H9 (cell line): ENCODE results near the gene CD300LD. TPM values are rescaled to one million over a fixed set of nuclear protein-coding genes. Genes with fewer than 3 reads are reported as not detected.

Experiments
- DNase-seq: peaks from one replicate; pipeline ENCODE4 v3.0.0-alpha.2; 2017
- H2AFZ ChIP-seq: one replicate; pipeline ENCODE4 v1.6.1; 2013; ENCODE audit warnings: mild to moderate bottlenecking, low read length, control low read depth, moderate library complexity
- H2AK5ac ChIP-seq: 2 replicates; pipeline ENCODE4 v1.6.1; 2013; ENCODE audit warnings: low read length, control low read depth, mixed read lengths; ENCODE audit not compliant: insufficient read length
- H2BK120ac ChIP-seq: one replicate; pipeline ENCODE4 v1.6.1; 2013; ENCODE audit warnings: low read depth, mild to moderate bottlenecking, low read length, control low read depth, inconsistent platforms; ENCODE audit not compliant: poor library complexity, severe bottlenecking
- H2BK12ac ChIP-seq: 2 replicates; pipeline ENCODE4 v1.6.1; 2013; ENCODE audit warnings: low read length, control low read depth, mixed read lengths, low read depth; ENCODE audit not compliant: insufficient read length
- H2BK15ac ChIP-seq: 2 replicates; pipeline ENCODE4 v1.6.1; 2013; ENCODE audit warnings: low read depth, low read length, control low read depth
- H2BK20ac ChIP-seq: one replicate; pipeline ENCODE4 v1.6.1; 2013; ENCODE audit warnings: low read depth, mild to moderate bottlenecking, low read length, control low read depth, inconsistent platforms; ENCODE audit not compliant: poor library complexity, severe bottlenecking
- H2BK5ac ChIP-seq: 2 replicates; pipeline ENCODE4 v1.6.1; 2013; ENCODE audit warnings: low read length, control low read depth, mixed read lengths; ENCODE audit not compliant: insufficient read length
- H3K14ac ChIP-seq: 2 replicates; pipeline ENCODE4 v1.6.1; 2013; ENCODE audit warnings: low read length, control low read depth; ENCODE audit not compliant: insufficient read depth
- H3K18ac ChIP-seq: 2 replicates; pipeline ENCODE4 v1.6.1; 2013; ENCODE audit warnings: low read depth, mild to moderate bottlenecking, mixed read lengths, low read length, control low read depth; ENCODE audit not compliant: insufficient read length
- H3K23ac ChIP-seq: 2 replicates; pipeline ENCODE4 v1.6.1; 2013; ENCODE audit warnings: low read length, control low read depth, mixed read lengths, low read depth; ENCODE audit not compliant: insufficient read length
- H3K23me2 ChIP-seq: 2 replicates; pipeline ENCODE4 v1.6.1; 2013; ENCODE audit warnings: low read depth, mild to moderate bottlenecking, mixed read lengths, low read length, control low read depth; ENCODE audit not compliant: insufficient read length, poor library complexity, severe bottlenecking
- H3K27ac ChIP-seq: 2 replicates; pipeline ENCODE4 v1.5.1; 2013; ENCODE audit warnings: low read length, control low read depth, mixed read lengths, low read depth; ENCODE audit not compliant: insufficient read length
- H3K27me3 ChIP-seq: 2 replicates; pipeline ENCODE4 v1.6.1; 2013; ENCODE audit warnings: low read length, control low read depth, inconsistent platforms; ENCODE audit not compliant: insufficient read depth
- H3K4ac ChIP-seq: 2 replicates; pipeline ENCODE4 v1.6.1; 2013; ENCODE audit warnings: low read depth, mild to moderate bottlenecking, control low read depth, inconsistent platforms, low read length, moderate library complexity
- H3K4me1 ChIP-seq: 2 replicates; pipeline ENCODE4 v1.6.1; 2013; ENCODE audit warnings: low read length, control low read depth, inconsistent platforms; ENCODE audit not compliant: insufficient read depth
- H3K4me2 ChIP-seq: 2 replicates; pipeline ENCODE4 v1.6.1; 2013; ENCODE audit warnings: low read length, control low read depth, mixed read lengths; ENCODE audit not compliant: insufficient read length, insufficient read depth
- H3K56ac ChIP-seq: 2 replicates; pipeline ENCODE4 v1.6.1; 2013; ENCODE audit warnings: low read depth, mild to moderate bottlenecking, mixed read lengths, low read length, control low read depth; ENCODE audit not compliant: insufficient read length
- H3K79me1 ChIP-seq: 2 replicates; pipeline ENCODE4 v1.6.1; 2013; ENCODE audit warnings: low read depth, mild to moderate bottlenecking, moderate library complexity, low read length, control low read depth, inconsistent platforms; ENCODE audit not compliant: insufficient read depth, poor library complexity, severe bottlenecking
- H3K79me2 ChIP-seq: 2 replicates; pipeline ENCODE4 v1.6.1; 2013; ENCODE audit warnings: low read length, control low read depth, inconsistent platforms; ENCODE audit not compliant: insufficient read depth
- H3K9ac ChIP-seq: 2 replicates; pipeline ENCODE4 v1.6.1; 2013; ENCODE audit warnings: low read length, control low read depth, mixed read lengths; ENCODE audit not compliant: insufficient read length; ENCODE audit errors: extremely low read depth
- H3K9me3 ChIP-seq: one replicate; pipeline ENCODE4 v1.6.1; 2013; ENCODE audit warnings: low read depth, low read length, inconsistent platforms; ENCODE audit not compliant: control insufficient read depth
- H3T11ph ChIP-seq: one replicate; pipeline ENCODE4 v1.6.1; 2013; ENCODE audit warnings: mild to moderate bottlenecking, low read length, control low read depth, inconsistent platforms
- H4K20me1 ChIP-seq: one replicate; pipeline ENCODE4 v1.6.1; 2013; ENCODE audit not compliant: control insufficient read depth, insufficient read length, insufficient read depth
- H4K5ac ChIP-seq: 2 replicates; pipeline ENCODE4 v1.6.1; 2013; ENCODE audit warnings: low read depth, mild to moderate bottlenecking, mixed read lengths, low read length, control low read depth; ENCODE audit not compliant: insufficient read length
- H4K8ac ChIP-seq: replicated peaks from 2 replicates; pipeline ENCODE4 v1.6.1; 2013; ENCODE audit warnings: low read length, control low read depth, mixed read lengths, low read depth; ENCODE audit not compliant: insufficient read length
- H4K91ac ChIP-seq: 2 replicates; pipeline ENCODE4 v1.6.1; 2013; ENCODE audit warnings: low read depth, mild to moderate bottlenecking, moderate library complexity, mixed read lengths, low read length, control low read depth; ENCODE audit not compliant: insufficient read length
- H3K27ac Mint-ChIP-seq, 3 experiments: 2 replicates in 2 of 3; 3 replicates in 1 of 3; pipeline ENCODE4 v1.8.0; 2020 to 2021; ENCODE audit warnings: mixed read lengths in 3 of 3, mild to moderate bottlenecking in 1 of 3, moderate library complexity in 1 of 3
- H3K27me3 Mint-ChIP-seq: 2 replicates; pipeline ENCODE4 v1.8.0; 2021; ENCODE audit warnings: low read depth, mild to moderate bottlenecking, moderate library complexity, mixed read lengths
- H3K36me3 Mint-ChIP-seq, 3 experiments: 2 replicates in 2 of 3; 3 replicates in 1 of 3; pipeline ENCODE4 v1.8.0; 2020 to 2021; ENCODE audit warnings: low read depth in 3 of 3, mixed read lengths in 3 of 3; ENCODE audit not compliant: insufficient read depth in 1 of 3
- H3K4me1 Mint-ChIP-seq, 2 experiments: 2 replicates each; pipeline ENCODE4 v1.8.0; 2020; ENCODE audit warnings: mixed read lengths in 2 of 2
- H3K4me3 Mint-ChIP-seq, 2 experiments: 2 replicates in 1 of 2; 3 replicates in 1 of 2; pipeline ENCODE4 v1.8.0; 2020 to 2021; ENCODE audit warnings: mild to moderate bottlenecking in 2 of 2, mixed read lengths in 2 of 2, moderate library complexity in 1 of 2
- H3K9me3 Mint-ChIP-seq, 2 experiments: 2 replicates in 1 of 2; 3 replicates in 1 of 2; pipeline ENCODE4 v1.8.0; 2020; ENCODE audit warnings: mild to moderate bottlenecking in 2 of 2, mixed read lengths in 2 of 2, moderate library complexity in 1 of 2
- WGBS: extraction: QIAGEN DNeasy Blood & Tissue Kit; methylation state at CpG from one replicate; pipeline ENCODE4 v1.1.7; 2013; ENCODE audit warnings: missing lambda C conversion rate, low lambda C conversion rate, mixed read lengths; ENCODE audit not compliant: insufficient read length; ENCODE audit errors: extremely low coverage; 5-methylcytosine and 5-hydroxymethylcytosine counted together
- total RNA-seq: library from RNA; stranded (reverse); gene quantifications from 2 replicates; pipeline ENCODE4 v1.2.1, GENCODE V29; 2021
- TF ChIP-seq, protein P1 (sequence below): fragments of 200-600 bp; sonication (generic); conservative IDR thresholded peaks from 3 replicates; pipeline ENCODE4 v1.8.0; 2021; ENCODE audit warnings: antibody characterized with exemption, mild to moderate bottlenecking

Gene CD300LD
- total RNA-seq, 1 experiment from 2014 or later, result not detected

DNA sequence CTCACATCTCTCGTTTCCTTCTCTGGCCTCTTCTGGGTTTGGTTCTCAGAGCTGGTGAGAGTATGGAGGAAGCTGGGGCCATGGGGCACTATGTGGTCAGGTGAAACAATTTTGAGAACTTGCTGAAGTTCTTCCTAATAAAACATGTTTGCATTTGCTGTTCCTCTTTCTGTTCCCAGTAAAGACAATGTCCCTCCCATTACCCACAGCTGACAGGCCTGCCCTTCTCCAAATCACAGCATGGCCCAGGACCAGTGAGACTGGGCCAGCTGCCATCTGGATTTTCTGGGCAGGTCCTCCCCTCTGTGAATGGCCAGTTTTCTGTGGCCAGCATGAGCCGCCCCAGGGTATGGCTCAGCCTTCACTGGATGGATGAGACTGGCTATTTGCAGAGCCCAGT is 24.7 kb downstream of the CD300LD start, which contains the start of gene CD300H:
CD300H (minus strand) TSS at position 113 of the 400 bp plus-strand sequence.
- no peak within 1 kb of the TSS for H3K4me2 ChIP-seq
- no CpG with 5 or more reads among the region's 2 CpGs for WGBS
- no peak within 1 kb of the TSS for H4K8ac ChIP-seq
- H2AFZ ChIP-seq, result no peak within 1 kb of the TSS
- peaks cover 0 to 5% of the 10 kb centered on the region in 2 experiments; a peak in 2 of 5 replicates for H3K9me3 Mint-ChIP-seq
- TF ChIP-seq, protein P1, sequence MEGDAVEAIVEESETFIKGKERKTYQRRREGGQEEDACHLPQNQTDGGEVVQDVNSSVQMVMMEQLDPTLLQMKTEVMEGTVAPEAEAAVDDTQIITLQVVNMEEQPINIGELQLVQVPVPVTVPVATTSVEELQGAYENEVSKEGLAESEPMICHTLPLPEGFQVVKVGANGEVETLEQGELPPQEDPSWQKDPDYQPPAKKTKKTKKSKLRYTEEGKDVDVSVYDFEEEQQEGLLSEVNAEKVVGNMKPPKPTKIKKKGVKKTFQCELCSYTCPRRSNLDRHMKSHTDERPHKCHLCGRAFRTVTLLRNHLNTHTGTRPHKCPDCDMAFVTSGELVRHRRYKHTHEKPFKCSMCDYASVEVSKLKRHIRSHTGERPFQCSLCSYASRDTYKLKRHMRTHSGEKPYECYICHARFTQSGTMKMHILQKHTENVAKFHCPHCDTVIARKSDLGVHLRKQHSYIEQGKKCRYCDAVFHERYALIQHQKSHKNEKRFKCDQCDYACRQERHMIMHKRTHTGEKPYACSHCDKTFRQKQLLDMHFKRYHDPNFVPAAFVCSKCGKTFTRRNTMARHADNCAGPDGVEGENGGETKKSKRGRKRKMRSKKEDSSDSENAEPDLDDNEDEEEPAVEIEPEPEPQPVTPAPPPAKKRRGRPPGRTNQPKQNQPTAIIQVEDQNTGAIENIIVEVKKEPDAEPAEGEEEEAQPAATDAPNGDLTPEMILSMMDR, result no peak
- H3K4me3 Mint-ChIP-seq, result no peak within 1 kb of the TSS
- H2AK5ac ChIP-seq, result no peak within 1 kb of the TSS
- no peak within 1 kb of the TSS for H3K23ac ChIP-seq
- H2BK12ac ChIP-seq, result no peak within 1 kb of the TSS
- H3K9me3 ChIP-seq, result no peaks in the 10 kb centered on the region
- H3K27me3 Mint-ChIP-seq, result peaks cover 26% of the 10 kb centered on the region
- no peak within 1 kb of the TSS for H3K18ac ChIP-seq
- H2BK5ac ChIP-seq, result no peak within 1 kb of the TSS
- peaks cover 2% of the 10 kb centered on the region; the same call in 1 of the 2 replicates for H3K4me1 ChIP-seq
- no peak within 1 kb of the TSS for H3T11ph ChIP-seq
- H3K27me3 ChIP-seq, result no peaks in the 10 kb centered on the region
- no peak for DNase-seq
- no peak within 1 kb of the TSS for H2BK15ac ChIP-seq
- no peak within 1 kb of the TSS for H3K14ac ChIP-seq
- H3K4me1 Mint-ChIP-seq, result peaks cover 4 to 9% of the 10 kb centered on the region in 2 experiments
- H4K20me1 ChIP-seq, result no peaks in the 10 kb centered on the region
- no peak within 1 kb of the TSS for H2BK20ac ChIP-seq
- no peak within 1 kb of the TSS for H3K27ac Mint-ChIP-seq
- no peaks in the 10 kb centered on the region for H3K23me2 ChIP-seq
- H3K36me3 Mint-ChIP-seq, result no peaks in the 10 kb centered on the region; a peak in 2 of 7 replicates
- H4K91ac ChIP-seq, result no peak within 1 kb of the TSS
- no peak within 1 kb of the TSS for H3K4ac ChIP-seq
- no peak within 1 kb of the TSS for H3K56ac ChIP-seq
- H2BK120ac ChIP-seq, result no peak within 1 kb of the TSS
- no peak within 1 kb of the TSS for H3K9ac ChIP-seq
- no peaks in the 10 kb centered on the region for H3K79me2 ChIP-seq
- no peak within 1 kb of the TSS for H4K5ac ChIP-seq
- no peaks in the 10 kb centered on the region for H3K79me1 ChIP-seq
- H3K27ac ChIP-seq, result no peak within 1 kb of the TSS
